Astrocyte of the spinal cord (primary cell): Measurements from ENCODE around the gene SKIDA1.

ENCODE experiments used
- DNase-seq: peaks from one replicate; pipeline ENCODE4 v3.0.0; 2011; ENCODE audit warnings: low read depth, low spot score
- H3K4me3 ChIP-seq: 2 replicates; pipeline ENCODE4 v1.5.1; 2011; ENCODE audit warnings: low read depth, mild to moderate bottlenecking, low read length, moderate library complexity
- CTCF ChIP-seq: IDR thresholded peaks from 2 replicates; pipeline ENCODE4 v1.5.1; 2012; ENCODE audit warnings: low read depth, mild to moderate bottlenecking, low read length, inconsistent platforms
- in situ Hi-C: cut with HindIII; loops from 2 replicates; pipeline ENCODE4 v1.10.0; 2017; ENCODE audit warnings: low sequenced_read_pairs

Gene SKIDA1

GRCh38 chr10:21516242-21517131 is 9.0 kb downstream of the SKIDA1 start:
- peak; percentile 71 for DNase-seq
- in situ Hi-C loops, result no loop called here
- TF ChIP-seq CTCF, result no peak
- H3K4me3 ChIP-seq, result peak overlapping the region; percentile 59

GRCh38 chr10:21515361-21516241 is 9.9 kb downstream of the SKIDA1 start:
- TF ChIP-seq CTCF, result no peak
- in situ Hi-C loops, result no loop called here
- H3K4me3 ChIP-seq, result peak overlapping the region; percentile 59
- DNase-seq, result peak; percentile 58

- in situ Hi-C loops, result no loop called here
- DNase-seq, result peak; percentile 65
- H3K4me3 ChIP-seq, result peak overlapping the region; percentile 59
- no peak for TF ChIP-seq CTCF
These were observed 10.6 kb downstream of the SKIDA1 start for GRCh38 chr10:21514818-21515351.

GRCh38 chr10:21514129-21514817 is 11.2 kb downstream of the SKIDA1 start:
- DNase-seq, result peak; percentile 16
- H3K4me3 ChIP-seq, result peak overlapping the region; percentile 59
- TF ChIP-seq CTCF, result no peak
- in situ Hi-C loops, result no loop called here

- no peak for TF ChIP-seq CTCF
- in situ Hi-C loops, result no loop called here
- peak overlapping the region; percentile 13 for H3K4me3 ChIP-seq
- DNase-seq, result peak; percentile 31
These were observed 12.1 kb downstream of the SKIDA1 start for GRCh38 chr10:21513405-21513788.
